M059J (cell line): ENCODE measurements around the gene KTI12. TPM values are rescaled to one million over a fixed set of nuclear protein-coding genes. Genes with fewer than 3 reads are reported as not detected.
"Not testable (repeated sequence)": the region's sequence is repeated elsewhere in the genome, so short reads cannot be mapped to it uniquely, and the experiment has no call there.

ENCODE experiments used
- DNase-seq: peaks from one replicate; pipeline ENCODE4 v3.0.0-alpha.2; 2012; ENCODE audit warnings: low read depth
- total RNA-seq: library from RNA; depleted of rRNA; stranded (reverse); fragments of >200 nt; shearing (Covaris generic); gene quantifications from 2 replicates; pipeline ENCODE4 v1.2.3, GENCODE V29; 2014; rRNA removed

KTI12 gene, protein sequence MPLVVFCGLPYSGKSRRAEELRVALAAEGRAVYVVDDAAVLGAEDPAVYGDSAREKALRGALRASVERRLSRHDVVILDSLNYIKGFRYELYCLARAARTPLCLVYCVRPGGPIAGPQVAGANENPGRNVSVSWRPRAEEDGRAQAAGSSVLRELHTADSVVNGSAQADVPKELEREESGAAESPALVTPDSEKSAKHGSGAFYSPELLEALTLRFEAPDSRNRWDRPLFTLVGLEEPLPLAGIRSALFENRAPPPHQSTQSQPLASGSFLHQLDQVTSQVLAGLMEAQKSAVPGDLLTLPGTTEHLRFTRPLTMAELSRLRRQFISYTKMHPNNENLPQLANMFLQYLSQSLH
- 16.0 and 25.4 TPM in 2 replicates for total RNA-seq

- peak; percentile 93 for DNase-seq
Observed at GRCh38 chr1:52033190-52034049, at the start of gene KTI12. Gene KTI12 (minus strand): TSS chr1:52033810. CDS start chr1:52033761, 49 bp downstream.

- no peak for DNase-seq
Observed at GRCh38 chr1:52080014-52080415, 46.4 kb upstream of the KTI12 start.

DNA sequence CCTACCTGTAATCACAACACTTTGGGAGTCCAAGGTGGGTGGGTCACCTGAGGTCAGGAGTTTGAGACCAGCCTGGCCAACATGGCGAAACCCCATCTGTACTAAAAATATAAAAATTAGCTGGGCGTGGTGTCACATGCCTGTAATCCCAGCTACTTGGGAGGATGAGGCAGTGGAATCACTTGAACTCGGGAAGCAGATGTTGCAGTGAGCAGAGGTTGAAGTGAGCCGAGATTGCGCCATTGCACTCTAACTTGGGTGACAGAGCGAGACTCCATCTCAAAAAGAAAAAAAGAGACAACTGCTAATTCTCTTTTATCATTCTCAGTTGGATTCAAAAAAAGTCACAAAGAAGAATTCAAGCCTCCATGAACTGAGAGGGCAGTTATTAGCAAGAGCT, 43.7 kb upstream of the KTI12 start:
- DNase-seq: not testable (repeated sequence)

DNA sequence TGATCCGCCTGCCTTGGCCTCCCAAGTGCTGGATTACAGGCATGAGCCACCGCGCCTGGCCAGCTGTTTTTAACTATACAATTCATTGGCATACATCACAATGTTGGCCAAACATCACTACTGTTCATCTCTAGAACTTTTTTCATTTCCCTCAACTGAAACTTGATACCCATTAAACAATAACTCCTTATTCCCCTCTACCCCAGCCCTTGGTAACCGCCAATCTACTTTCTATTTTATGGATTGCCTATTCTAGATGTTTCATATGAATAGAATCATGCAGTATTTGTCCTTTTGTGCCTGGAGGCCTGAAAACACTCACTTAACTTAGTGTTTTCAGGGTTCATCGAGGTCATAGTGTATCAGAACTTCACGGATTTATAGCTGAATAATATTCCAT, 38.7 kb upstream of the KTI12 start:
- DNase-seq: no peak

DNA sequence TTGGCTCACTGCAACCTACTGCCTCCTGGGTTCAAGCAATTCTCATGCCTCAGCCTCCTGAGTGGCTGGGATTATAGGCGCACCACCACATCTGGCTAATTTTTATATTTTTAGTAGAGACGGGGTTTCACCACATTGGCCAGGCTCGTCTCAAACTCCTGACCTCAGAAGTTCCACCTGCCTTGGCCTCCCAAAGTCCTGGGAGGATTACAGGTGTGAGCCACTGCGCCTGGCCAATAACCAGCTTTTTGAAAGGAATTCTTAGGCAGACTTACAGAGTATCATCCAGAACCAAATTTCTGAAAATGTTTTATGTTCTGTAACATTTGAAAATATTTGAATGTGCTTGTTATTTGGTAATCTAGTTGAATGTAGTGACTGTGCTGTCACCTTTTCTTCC, 37.1 kb upstream of the KTI12 start:
- no peak for DNase-seq

DNA sequence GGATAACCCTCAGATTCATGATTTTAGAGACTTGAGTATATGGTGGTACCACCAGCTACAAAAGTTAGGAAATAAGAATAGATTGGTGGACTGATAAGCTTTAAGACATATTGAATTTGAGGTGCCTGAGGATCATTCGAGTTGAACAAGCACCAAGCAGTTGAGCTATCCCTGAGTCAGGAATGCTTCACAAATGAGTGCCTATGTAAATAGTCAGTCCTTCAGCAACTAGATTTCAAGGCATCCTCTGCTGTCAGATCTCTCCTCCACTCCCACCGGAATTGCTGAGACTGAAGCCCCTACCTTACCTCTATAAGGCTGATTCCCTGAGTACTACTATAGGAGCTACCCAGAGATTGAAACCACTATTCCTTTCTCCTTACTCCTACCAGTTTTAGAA, 29.6 kb upstream of the KTI12 start:
- no peak for DNase-seq

DNA sequence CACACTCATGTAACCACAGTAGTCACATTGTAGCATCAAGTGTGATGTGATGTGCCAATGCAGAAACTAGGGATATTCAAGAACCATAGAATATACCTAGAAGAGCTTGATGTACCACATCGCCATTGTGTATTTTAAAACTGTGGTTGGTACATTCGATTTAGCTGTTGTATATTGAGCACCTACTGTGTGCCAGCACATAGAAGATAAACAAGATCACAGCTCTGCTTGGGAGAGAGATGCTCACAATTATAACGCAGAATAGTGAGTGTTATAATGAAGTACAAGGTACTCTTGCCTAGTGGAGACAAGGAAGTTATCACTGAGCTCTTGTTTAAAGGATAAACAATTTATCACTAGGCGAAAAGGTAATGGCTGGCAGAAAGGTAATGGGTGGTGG, 27.2 kb upstream of the KTI12 start:
- DNase-seq: no peak

- DNase-seq: no peak
Observed at GRCh38 chr1:52059888-52060287, 26.3 kb upstream of the KTI12 start.

- DNase-seq: peak; percentile 71
Observed at GRCh38 chr1:52059321-52059720, 25.7 kb upstream of the KTI12 start.

- no peak for DNase-seq
Observed at GRCh38 chr1:52057876-52058415, 24.3 kb upstream of the KTI12 start.

DNA sequence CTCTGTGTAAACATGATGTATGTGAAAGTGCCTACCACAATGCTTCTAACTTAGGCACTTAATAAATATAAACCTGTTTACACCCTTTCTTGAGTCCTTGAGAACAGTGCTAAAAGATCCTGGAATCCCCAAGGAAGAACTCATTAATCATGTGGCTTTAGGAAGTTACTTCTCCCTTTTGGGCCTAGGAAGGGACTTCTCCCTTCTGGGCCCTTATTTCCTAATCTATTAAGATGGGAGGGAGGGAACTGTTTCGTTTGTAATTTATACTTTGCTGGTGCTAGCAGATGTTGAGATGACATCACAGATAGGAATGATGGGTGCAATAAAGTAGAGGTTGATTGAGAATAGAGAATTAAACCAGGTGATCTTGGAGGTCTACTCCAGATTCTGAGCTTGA, 23.6 kb upstream of the KTI12 start:
- no peak for DNase-seq

DNA sequence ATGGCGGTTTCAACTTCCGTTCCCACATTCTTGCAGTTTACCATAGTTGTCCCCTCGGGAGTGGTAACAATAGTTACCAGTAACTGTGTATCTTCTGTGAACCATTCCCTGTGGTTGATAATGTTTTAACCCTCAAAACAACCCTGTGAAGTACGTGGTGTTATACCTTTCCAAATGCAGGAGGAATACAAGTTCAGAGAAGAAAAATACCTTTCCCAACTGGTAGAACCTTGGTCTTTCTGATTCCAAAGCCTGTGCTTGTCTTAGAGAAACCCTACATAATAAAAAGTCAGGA, 23.3 kb upstream of the KTI12 start:
- peak; percentile 73 for DNase-seq

GRCh38 chr1:52056163-52056936, 22.7 kb upstream of the KTI12 start, which contains the start of gene BTF3L4:
Gene BTF3L4 (plus strand): TSS chr1:52056295. CDS start chr1:52059848, 3,553 bp downstream.
- peak; percentile 95 for DNase-seq

DNA sequence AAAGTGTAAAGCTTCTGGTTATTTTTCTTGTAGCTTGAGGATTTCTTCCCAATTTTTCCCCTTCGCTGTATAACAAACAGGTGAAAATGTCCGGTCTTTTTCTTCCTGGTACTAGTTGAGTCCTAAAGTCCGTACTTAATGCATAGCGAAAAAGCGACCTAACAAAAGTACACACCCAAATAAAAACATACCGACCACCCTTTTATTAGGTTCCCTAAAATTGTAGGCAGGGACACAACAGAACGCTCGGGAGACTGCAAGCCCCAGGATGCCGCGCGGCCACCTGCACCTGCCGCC, 22.2 kb upstream of the KTI12 start:
- DNase-seq: no peak

DNA sequence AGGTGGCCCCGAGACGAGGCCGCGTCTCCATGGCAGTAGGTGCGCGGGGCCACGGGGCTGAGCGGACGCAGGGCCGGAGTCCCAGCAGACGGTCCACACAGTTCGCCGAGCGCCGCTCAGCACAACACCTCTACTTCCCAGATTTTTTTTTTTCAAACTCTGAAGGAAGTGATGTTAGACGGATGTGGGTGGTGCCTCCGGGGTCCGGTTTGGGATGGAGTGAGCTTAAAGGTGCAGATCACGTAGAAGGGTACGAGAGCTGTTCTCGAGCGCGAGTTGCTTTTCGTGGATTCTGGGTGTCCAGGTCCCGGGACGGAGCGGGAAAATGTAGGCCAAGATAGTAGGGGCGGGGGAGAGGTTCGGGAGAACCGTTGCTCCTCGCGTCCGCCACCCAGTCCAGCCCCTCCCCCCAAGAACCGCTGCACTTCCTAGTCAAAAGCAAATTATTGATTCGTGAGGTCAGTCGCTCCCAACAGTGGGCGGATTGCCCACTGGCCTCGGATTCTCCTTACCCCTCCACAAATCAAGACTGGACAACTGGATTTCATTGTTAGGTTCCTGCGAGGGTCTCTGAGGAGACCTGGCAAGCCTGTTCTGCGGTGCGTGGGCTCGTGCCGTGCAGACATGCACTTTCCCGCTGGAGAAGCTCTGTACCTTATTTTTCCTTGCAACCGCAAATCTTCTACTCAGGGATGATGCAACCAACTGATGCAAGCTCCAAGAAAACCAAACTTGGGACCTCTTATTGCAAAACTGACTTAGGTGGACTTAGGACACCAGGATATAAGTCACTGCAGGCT, 21.7 kb upstream of the KTI12 start, which contains the start of gene TXNDC12:
Gene TXNDC12 (minus strand): TSS at position 126 of the 800 bp plus-strand sequence. CDS start 95 bp downstream, at position 31.
- DNase-seq: peak; percentile 96

GRCh38 chr1:52054496-52055065, 21.0 kb upstream of the KTI12 start:
- no peak for DNase-seq

GRCh38 chr1:52053862-52054261, 20.3 kb upstream of the KTI12 start:
- no peak for DNase-seq

- not testable (repeated sequence) for DNase-seq
Observed at GRCh38 chr1:52049337-52049736, 15.7 kb upstream of the KTI12 start.

GRCh38 chr1:52045666-52046195, 12.1 kb upstream of the KTI12 start:
- not testable (repeated sequence) for DNase-seq

DNA sequence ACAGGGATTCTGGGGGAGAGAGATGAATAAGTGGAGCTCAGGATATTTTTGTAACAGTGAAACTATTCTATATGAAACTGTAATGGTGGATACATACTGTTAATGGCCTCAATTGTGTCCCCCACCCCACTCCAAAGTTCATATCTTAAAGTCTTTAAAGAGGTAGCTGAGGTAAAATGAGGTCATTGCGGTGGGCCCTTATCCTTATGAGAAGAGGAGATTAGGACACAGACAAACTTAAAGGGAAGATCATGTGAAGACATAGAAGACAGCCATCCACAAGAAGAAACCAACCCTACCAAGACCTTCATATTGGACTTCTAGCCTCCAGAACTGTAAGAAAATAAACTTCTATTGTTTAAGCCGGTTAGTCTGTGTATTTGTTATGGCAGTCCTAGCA, 11.6 kb upstream of the KTI12 start:
- no peak for DNase-seq
